CD4-positive, alpha-beta T cell treated with Interleukin-15 for 1 hour (primary cell): ENCODE results near the gene ACTN1.

ENCODE experiments used
- DNase-seq: peaks from one replicate; pipeline ENCODE4 v3.0.0-alpha.2; 2020

Gene ACTN1

GRCh38 chr14:68906439-68906838, 72.7 kb downstream of the ACTN1 start:
- DNase-seq = no peak

DNA sequence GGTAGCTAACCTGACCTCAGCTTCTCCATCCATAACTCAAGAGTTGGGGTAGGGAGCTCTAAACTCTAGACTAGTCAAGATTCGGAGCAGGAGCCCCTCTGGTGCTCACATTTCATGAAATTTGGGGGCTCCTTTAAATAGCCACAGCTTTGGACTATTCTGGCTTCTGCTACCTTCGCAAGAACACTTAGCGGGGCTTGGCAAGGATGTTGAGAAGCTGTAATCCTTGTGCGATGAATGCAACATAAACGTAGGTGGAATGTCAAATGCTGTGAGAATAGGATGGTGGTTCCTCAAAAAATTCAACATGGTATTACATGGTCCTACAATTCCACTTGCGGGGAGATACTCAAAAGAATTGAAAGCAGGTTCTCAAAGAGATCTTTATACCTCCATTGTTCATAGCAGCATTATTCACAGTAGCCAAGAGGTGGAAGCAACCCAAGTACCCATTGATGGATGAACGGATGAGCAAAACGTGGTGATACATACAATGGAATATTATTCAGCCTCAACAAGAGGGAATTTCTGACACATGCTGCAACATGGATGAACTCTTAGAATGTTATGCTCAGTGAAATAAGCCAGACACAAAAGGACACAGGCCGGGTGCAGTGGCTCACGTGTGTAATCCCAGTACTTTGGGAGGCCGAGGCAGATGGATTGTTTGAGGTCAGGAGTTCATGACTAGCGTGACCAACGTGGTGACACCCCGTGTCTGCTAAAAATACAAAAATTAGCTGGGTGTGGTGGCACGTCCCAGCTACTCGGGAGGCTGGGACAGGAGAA, 73.8 kb downstream of the ACTN1 start:
- DNase-seq = no peak

- DNase-seq = no peak
These were observed 76.7 kb downstream of the ACTN1 start for GRCh38 chr14:68902357-68902756.

GRCh38 chr14:68899033-68899603, 80.0 kb downstream of the ACTN1 start:
- peak; percentile 39 for DNase-seq

DNA sequence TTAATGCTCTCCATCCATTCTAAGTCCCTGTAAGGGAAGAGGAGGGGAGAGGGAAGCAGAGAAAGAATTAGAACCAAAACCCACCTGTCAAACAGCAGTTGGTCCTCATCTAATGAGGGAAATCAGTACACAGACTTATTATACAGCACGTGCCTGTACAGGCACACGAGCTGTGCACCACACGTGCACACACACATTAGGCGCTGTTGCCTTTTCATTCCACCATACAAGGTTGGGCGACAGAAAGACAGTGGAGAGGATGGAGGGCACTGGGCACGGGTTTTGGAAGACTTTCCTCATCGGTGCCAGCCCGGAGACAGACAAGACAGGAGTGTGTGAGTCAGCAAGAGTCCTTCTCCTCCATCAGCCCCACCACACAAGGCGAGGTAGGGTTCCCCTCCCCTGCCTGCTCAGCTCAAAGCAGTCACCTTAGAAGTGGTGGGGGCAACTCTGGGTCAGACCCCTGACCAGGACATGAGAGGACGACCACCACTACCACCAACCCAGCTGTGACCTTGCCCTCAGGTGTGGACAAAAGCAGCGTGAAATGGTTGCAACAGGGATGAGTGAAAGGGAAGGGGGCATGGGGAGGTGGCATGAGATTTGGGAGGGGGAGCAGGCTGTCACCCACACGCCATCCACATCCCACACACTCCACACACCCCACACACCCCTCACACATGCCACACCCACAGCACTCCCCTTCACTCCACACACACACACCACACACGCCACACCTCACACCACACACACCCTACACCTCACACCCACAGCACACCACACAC, 80.7 kb downstream of the ACTN1 start:
- no peak for DNase-seq

DNA sequence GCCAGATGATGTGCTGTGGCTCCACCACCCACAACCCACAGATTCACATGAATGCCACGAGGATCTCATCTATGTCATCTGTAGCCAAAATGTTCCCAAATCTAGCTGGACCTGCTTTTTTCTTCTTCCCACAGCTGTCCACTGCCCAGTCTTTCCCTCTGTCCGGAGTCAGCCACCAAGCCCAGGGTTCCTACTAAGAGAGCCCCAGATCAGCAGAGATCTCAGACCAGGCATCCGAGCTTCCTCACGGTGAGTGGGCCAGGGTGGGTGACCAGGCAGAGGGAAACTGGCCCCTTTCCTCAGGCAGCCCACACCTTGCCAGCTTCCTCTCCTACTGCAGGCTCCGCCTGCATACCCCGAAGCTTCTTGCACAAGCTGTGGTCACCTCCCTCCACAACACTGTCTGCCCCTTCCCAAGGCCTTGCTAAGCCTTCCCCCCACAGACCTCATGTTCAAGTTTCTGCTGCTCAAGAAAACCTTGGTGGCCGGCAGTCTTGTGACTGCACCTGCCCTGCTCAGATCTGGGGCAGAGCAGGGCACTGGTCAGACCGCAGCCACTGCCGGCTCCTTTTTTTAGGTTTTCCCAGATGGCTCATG, 81.4 kb downstream of the ACTN1 start:
- DNase-seq = no peak

DNA sequence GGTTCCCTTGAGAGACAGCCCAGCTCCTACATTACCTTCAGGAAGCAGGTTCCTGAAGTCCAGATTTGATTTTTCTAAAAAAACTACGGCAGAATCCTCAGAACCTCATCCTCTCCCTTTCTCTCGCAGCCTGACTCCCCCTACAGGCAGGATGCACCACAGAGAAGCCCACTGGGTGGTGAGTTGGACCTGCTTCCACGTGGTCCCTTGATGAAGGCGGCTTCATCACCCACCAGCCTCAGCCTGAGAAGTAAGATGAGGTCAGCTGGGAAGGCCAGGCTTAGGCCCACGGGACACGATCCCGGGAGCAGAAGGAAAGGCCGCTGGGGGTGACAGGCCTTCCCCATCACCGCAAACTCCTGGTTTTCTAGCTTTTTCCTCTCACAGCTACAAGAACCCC, 83.0 kb downstream of the ACTN1 start:
- DNase-seq = no peak

- DNase-seq = no peak
These were observed 84.0 kb downstream of the ACTN1 start for GRCh38 chr14:68894802-68895703.

DNA sequence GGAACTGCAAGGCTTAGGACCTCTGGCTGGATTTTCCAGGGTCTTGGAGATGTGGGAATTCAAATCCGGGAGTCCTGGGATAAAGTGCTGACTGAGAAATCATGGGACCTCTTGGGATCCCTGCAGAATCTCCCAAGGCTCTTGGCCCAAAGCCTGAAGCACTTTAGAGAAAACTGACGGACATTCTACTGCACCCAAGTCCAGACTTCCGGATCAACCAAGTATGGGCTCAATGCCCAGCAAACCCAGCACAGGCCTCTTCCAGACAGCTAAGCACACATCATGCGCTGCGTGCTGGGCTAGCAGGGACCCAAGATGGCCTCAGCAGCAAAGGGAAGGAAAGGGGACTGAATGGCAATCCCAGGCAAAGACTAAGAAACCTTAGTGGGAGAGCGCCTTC, 85.0 kb downstream of the ACTN1 start:
- DNase-seq = no peak

DNA sequence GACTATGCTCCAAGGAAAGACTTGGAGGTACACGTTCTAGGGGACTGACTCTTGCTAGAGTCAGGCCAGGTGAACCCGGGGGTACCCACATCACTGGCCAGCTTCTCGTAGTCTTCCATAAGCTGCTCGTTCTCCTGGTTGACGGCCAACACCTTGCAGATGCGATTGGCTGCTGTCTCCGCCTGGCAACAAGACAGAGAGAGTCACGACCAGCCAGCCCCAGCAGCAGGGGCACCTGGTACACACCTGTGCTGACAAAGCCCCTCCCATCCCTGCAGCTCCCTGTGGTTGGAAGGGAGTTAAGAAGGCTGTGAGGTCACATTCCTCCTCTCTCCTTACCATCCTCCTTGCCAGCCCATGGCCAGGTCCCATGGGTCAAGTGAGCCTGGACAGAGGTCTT, 85.5 kb downstream of the ACTN1 start:
- DNase-seq = no peak

- no peak for DNase-seq
These were observed 86.1 kb downstream of the ACTN1 start for GRCh38 chr14:68892961-68893360.

- DNase-seq = no peak
These were observed 87.0 kb downstream of the ACTN1 start for GRCh38 chr14:68891851-68892660.

DNA sequence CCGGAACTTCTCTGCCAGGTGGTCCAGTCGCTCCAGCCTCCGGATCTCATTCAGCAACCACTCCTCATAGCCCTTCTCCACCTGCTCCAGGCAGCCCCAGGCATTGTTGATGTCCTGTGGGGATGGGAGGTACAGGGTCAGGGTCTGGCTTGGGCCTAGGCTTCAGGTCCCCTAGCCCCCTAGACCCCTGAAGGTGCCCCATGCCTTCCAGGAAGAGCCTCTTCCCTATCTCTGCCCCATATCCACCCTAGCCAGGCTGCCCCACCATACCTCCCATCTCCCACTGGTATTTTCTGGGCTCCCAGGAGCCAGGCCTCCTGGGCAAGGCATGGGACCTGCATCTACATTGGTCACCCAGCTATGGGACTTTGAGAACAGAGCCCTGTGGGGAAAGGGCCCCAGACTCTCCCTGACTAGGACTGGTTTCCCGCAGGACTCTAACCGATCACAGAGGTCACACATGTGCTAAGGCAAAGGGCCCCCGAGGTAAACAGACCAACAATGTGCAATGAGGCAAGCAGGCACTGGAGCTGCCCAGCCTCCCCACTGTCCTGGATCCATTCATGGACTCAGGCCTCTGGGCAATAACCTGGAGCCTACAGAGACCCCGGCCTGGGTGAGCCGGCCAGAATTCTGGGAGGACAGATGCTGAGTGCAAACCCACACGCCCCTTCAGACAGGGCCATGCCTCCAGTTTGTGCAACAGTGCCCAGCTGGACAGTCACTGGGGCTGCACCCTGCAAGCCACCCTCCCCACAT, 88.8 kb downstream of the ACTN1 start:
- DNase-seq = no peak

DNA sequence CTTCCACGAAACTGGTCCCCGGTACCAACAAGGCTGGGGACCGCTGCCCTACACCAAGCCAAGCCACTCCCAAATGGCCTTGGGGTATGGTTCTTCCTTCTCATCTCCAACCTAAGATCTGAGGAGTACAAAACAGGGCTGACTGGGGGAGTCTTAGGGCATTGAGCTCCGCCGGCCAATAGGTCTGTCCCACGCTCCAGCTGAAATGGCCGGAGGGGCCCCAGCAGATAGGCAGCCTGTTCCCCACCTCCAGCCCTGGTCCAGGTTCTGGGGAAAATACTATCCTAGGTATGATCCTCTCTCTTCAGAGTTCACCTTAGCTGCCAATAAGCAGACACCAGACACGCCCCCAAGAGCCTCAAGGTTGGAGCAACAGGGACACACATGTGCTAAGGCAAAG, 90.2 kb downstream of the ACTN1 start:
- DNase-seq = no peak

GRCh38 chr14:68888025-68888850, 90.9 kb downstream of the ACTN1 start:
- no peak for DNase-seq

DNA sequence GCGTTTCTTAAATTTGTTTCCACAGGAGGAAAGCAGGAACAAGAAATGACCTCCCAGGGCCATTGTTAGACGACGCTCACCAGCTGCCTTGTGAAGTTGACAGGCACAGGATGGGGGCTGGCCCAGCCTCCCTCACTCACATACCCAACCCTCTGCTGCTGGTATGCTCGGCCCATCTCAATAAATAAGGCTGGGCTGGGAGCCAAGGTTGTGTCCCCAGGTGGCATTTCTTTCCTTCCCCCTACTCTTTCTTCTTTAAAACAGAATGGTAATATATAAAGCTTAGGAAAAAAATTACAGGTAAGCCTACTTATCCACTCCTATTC, 93.0 kb downstream of the ACTN1 start:
- no peak for DNase-seq

GRCh38 chr14:68885226-68886108, 93.6 kb downstream of the ACTN1 start:
- no peak for DNase-seq

DNA sequence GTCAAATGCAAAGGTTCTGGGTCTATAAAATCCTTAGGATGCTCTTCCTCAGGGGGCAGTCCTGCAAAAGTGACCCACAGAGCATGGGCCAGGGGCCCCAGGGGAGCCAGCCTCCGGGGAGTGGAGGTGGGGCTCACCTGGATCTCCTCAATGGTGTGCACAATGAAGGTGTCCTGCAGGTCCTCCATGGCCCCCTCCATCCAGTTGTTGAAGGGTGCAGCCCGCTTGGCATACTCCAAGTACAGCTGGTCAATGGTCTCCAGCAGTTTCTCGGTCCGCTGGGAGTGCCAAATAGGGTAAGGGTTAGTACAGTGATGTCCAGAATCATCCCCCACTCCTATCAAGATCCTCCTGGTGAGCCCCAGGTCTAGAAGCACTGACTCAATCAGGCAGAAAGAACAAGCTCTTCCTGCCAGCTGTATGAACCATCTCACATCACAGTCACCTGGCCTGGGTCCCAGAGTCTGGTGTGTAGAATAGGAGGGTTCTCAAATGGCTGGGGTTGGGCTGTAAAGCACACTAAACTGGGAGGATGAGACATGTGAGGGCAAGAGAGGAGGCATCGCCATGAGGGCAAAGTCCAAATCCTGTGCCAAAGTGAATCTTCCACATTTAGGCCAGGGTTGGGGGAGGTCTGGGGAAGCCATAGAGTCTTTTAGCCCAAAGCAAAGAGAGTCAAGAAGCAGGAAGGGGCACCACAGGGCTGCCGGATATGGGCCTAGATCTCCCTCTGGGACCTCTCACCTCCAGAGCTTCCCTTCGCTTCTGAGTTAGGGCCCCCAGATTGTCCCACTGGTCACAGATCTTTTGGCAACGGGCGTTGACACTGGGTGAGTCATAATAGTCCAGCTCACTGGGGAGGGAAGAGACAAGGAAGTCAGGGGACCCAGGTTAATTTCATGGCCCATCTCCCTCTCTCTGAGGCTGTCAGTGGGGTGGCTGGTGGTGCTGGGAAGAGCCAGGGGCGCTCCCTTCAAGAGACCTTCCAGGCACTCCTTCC, 94.8 kb downstream of the ACTN1 start:
- no peak for DNase-seq
